MM.1S (cell line): ENCODE measurements around the gene HMGCS2.

Experiments used
- EZH2phosphoT487 ChIP-seq: fragments of 300-600 bp; sonication (generic); IDR thresholded peaks from 2 replicates; pipeline ENCODE4 v1.6.1; 2018; ENCODE audit warnings: antibody characterized with exemption, low read length
- TF ChIP-seq, protein P1 (sequence below): fragments of 300-600 bp; sonication (generic); IDR thresholded peaks from 2 replicates; pipeline ENCODE4 v1.5.1; 2016; ENCODE audit warnings: antibody characterized with exemption, low read length, mixed read lengths

GRCh38 chr1:119781434-119782210 is 12.9 kb upstream of the HMGCS2 start:
- TF ChIP-seq EZH2phosphoT487: no peak
- TF ChIP-seq, protein P1, sequence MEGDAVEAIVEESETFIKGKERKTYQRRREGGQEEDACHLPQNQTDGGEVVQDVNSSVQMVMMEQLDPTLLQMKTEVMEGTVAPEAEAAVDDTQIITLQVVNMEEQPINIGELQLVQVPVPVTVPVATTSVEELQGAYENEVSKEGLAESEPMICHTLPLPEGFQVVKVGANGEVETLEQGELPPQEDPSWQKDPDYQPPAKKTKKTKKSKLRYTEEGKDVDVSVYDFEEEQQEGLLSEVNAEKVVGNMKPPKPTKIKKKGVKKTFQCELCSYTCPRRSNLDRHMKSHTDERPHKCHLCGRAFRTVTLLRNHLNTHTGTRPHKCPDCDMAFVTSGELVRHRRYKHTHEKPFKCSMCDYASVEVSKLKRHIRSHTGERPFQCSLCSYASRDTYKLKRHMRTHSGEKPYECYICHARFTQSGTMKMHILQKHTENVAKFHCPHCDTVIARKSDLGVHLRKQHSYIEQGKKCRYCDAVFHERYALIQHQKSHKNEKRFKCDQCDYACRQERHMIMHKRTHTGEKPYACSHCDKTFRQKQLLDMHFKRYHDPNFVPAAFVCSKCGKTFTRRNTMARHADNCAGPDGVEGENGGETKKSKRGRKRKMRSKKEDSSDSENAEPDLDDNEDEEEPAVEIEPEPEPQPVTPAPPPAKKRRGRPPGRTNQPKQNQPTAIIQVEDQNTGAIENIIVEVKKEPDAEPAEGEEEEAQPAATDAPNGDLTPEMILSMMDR: no peak
